ENCODE measurements around the gene CTSL.

The CTSL gene

DNA sequence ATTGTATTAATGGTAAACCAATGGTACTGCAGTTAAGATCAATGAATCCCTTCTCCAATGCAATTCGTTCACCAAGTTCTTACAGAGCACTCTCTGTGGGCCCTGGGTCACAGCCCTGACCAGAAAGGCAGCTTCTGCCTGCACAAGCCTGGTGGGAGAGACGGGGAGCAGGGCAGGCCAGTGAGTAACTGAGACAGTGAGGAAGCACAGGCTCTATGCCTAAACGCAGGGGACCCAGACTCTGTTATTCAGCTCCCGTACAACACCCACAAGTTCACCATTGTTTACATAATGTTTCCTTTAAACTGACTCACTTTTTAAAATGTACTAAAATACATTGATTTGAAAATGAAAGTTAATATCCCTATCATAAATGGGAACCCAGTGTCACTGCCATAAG, 40.5 kb upstream of the CTSL start:
- Histone ChIP-seq H3K27me3 (ENCODE audit: insufficient read depth, low read length) (no peaks in the 10 kb centered on the region), H2AFZ (ENCODE audit: low read length, unreplicated experiment) (peak overlapping the region; percentile 43), H3K36me3 (ENCODE audit: insufficient read depth, low read length) (peaks cover 4% of the 10 kb centered on the region; the same call in 1 of the 2 replicates), H3K27ac (ENCODE audit: low read depth, low read length) (peak overlapping the region; percentile 40), H3K79me2 (ENCODE audit: control insufficient read depth, insufficient read depth, low read length, unreplicated experiment) (no peaks in the 10 kb centered on the region), H3K4me1 (ENCODE audit: control insufficient read depth, insufficient read depth, low read length, unreplicated experiment) (peaks cover 17% of the 10 kb centered on the region), H3K4me3 (ENCODE audit: low read depth, low read length) (no peak overlapping the region)

DNA sequence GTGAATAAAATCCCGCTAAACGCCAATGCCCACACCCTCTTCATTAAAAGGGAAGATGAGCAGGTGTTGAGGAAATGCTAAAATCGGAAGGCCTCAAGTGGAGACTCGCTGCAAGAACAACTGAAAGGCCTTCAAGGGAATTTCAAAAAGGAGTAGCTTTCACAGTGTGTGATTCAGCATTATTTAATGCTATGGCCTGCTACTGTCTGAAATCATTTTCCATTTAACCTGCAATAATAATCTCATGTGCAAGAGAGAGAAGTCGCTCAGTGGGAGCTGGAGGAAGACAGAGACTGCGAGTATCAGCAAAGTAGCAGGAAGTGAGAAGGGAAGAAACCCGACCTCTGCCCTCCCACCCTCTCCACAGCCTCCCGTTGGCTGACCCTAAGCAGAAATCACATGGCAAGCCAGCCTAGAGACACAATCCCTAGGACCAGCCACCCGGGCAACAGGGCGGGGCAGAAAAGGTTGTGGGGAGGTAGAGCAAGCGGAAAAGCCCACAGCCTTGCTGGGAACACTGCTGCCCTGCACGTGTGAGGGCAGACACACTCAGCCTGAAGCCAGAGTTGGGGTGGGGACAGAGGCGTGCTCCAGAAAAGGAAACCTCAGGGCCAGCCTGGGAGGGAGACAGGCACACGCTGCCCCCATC, 39.9 kb upstream of the CTSL start:
- peak overlapping the region; percentile 40 for H3K27ac ChIP-seq (ENCODE audit: low read depth, low read length)
- no peak overlapping the region for H3K4me3 ChIP-seq (ENCODE audit: low read depth, low read length)
- peaks cover 17% of the 10 kb centered on the region for H3K4me1 ChIP-seq (ENCODE audit: control insufficient read depth, insufficient read depth, low read length, unreplicated experiment)
- peak overlapping the region; percentile 43 for H2AFZ ChIP-seq (ENCODE audit: low read length, unreplicated experiment)
- no peaks in the 10 kb centered on the region for H3K79me2 ChIP-seq (ENCODE audit: control insufficient read depth, insufficient read depth, low read length, unreplicated experiment)
- H3K36me3 ChIP-seq (ENCODE audit: insufficient read depth, low read length): peaks cover 4% of the 10 kb centered on the region; the same call in 1 of the 2 replicates
- H3K27me3 ChIP-seq (ENCODE audit: insufficient read depth, low read length): no peaks in the 10 kb centered on the region

DNA sequence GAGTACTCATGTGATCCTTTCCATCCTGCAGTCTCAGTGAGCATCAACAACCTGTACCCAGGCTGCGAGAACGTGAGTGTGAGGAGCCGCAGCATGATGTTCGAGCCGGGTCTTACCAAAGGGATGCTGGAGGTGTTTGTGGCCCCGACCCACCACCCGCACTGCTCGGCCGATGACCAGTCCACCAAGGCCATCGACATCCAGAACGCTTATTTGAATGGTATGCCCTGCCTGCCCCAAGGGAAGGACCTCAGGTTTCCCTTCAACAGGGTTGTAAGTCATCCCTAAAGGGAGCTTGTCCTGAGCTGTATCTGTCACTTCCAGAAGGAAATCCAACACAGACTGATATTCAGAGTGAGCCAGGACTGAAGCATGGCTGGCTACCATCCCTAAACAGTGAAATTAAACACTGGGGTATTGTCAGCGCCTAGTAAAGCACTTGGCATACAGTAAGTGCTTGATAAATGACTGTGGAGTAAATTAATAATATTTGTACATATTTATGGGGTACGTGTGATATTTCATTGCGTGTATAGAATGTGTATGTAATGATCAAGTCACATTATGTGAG, 39.3 kb upstream of the CTSL start:
- Histone ChIP-seq H3K36me3 (ENCODE audit: insufficient read depth, low read length) (peaks cover 4% of the 10 kb centered on the region; the same call in 1 of the 2 replicates), H2AFZ (ENCODE audit: low read length, unreplicated experiment) (no peak overlapping the region), H3K27me3 (ENCODE audit: insufficient read depth, low read length) (no peaks in the 10 kb centered on the region), H3K4me3 (ENCODE audit: low read depth, low read length) (no peak overlapping the region), H3K27ac (ENCODE audit: low read depth, low read length) (0 out of 2 replicates have a peak overlapping the region, but pooled peaks have one; percentile 40), H3K79me2 (ENCODE audit: control insufficient read depth, insufficient read depth, low read length, unreplicated experiment) (no peaks in the 10 kb centered on the region), H3K4me1 (ENCODE audit: control insufficient read depth, insufficient read depth, low read length, unreplicated experiment) (peaks cover 17% of the 10 kb centered on the region)

DNA sequence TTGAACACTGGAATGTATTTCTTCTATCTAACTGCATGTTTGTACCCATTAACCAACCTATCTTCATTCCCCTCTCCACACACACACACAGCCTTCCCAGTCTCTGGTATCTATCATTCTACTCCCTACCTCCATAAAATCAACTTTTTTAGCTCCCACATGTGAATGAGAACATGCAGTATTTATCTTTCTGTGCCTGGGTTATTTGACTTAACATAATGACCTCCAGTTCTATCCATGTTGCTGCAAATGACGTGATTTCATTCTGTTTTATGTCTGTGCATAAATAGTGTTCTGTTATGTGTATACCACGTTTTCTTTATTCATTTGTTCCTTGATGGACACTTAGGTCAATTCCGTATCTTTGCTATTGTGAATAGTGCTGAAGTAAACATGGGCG, 38.7 kb upstream of the CTSL start:
- H3K27ac ChIP-seq (ENCODE audit: low read depth, low read length): no peak overlapping the region
- no peaks in the 10 kb centered on the region for H3K27me3 ChIP-seq (ENCODE audit: insufficient read depth, low read length)
- no peaks in the 10 kb centered on the region for H3K79me2 ChIP-seq (ENCODE audit: control insufficient read depth, insufficient read depth, low read length, unreplicated experiment)
- peaks cover 17% of the 10 kb centered on the region for H3K4me1 ChIP-seq (ENCODE audit: control insufficient read depth, insufficient read depth, low read length, unreplicated experiment)
- no peak overlapping the region for H2AFZ ChIP-seq (ENCODE audit: low read length, unreplicated experiment)
- H3K36me3 ChIP-seq (ENCODE audit: insufficient read depth, low read length): peaks cover 4% of the 10 kb centered on the region; the same call in 1 of the 2 replicates
- H3K4me3 ChIP-seq (ENCODE audit: low read depth, low read length): no peak overlapping the region

DNA sequence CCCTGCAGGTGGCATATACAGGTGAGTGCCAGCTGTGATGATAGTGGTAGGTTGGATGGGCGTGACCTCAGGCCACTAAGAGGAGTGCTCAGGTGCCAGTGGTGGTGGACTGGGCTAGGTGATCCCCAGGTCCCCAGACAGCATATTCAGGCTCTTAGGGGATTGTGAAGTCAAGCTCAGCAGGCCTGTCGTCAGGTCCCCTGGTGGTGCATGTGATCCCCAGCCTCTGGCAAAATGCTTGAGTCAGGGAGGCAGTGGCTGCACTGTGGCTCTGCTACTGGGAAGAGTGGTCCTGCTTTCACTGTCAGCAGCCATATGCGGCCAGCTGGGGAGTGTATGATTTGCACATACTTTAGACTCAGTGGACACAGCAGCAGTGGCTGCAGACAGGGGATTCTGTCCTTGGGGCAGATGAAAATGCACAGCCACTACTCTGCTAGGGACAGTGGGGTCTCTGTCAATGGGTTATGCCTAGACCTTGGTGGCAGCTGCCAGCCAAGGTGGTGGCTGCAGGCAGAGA, 31.6 kb upstream of the CTSL start:
- no peak overlapping the region for H3K27ac ChIP-seq (ENCODE audit: low read depth, low read length)
- H3K36me3 ChIP-seq (ENCODE audit: insufficient read depth, low read length): peaks cover 11% of the 10 kb centered on the region; the same call in 1 of the 2 replicates
- no peak overlapping the region for H3K4me3 ChIP-seq (ENCODE audit: low read depth, low read length)
- no peaks in the 10 kb centered on the region for H3K27me3 ChIP-seq (ENCODE audit: insufficient read depth, low read length)
- H2AFZ ChIP-seq (ENCODE audit: low read length, unreplicated experiment): no peak overlapping the region
- H3K79me2 ChIP-seq (ENCODE audit: control insufficient read depth, insufficient read depth, low read length, unreplicated experiment): no peaks in the 10 kb centered on the region
- no peaks in the 10 kb centered on the region for H3K4me1 ChIP-seq (ENCODE audit: control insufficient read depth, insufficient read depth, low read length, unreplicated experiment)

DNA sequence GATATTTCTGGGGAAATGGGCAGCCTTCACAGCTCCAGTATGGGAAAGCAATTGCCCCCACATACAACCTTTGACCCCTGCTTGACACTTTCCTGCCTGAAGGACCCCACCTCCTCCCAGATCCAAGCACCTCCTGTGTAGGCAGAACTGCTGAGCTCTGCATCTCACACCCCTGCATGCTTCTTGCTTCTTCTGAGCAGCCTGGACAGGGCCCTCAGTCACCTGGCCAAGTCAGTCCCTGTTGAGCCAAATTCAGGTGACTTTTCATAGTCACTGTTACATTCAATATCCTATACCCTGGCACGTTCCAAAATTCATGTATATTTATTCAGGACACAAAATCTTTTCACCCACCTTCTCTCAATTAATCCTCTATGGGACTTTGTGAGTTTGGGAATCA, 30.4 kb upstream of the CTSL start:
- peaks cover 6% of the 10 kb centered on the region; the same call in 1 of the 2 replicates for H3K36me3 ChIP-seq (ENCODE audit: insufficient read depth, low read length)
- no peak overlapping the region for H3K4me3 ChIP-seq (ENCODE audit: low read depth, low read length)
- no peak overlapping the region for H3K27ac ChIP-seq (ENCODE audit: low read depth, low read length)
- no peaks in the 10 kb centered on the region for H3K79me2 ChIP-seq (ENCODE audit: control insufficient read depth, insufficient read depth, low read length, unreplicated experiment)
- no peaks in the 10 kb centered on the region for H3K4me1 ChIP-seq (ENCODE audit: control insufficient read depth, insufficient read depth, low read length, unreplicated experiment)
- H3K27me3 ChIP-seq (ENCODE audit: insufficient read depth, low read length): no peaks in the 10 kb centered on the region
- no peak overlapping the region for H2AFZ ChIP-seq (ENCODE audit: low read length, unreplicated experiment)

DNA sequence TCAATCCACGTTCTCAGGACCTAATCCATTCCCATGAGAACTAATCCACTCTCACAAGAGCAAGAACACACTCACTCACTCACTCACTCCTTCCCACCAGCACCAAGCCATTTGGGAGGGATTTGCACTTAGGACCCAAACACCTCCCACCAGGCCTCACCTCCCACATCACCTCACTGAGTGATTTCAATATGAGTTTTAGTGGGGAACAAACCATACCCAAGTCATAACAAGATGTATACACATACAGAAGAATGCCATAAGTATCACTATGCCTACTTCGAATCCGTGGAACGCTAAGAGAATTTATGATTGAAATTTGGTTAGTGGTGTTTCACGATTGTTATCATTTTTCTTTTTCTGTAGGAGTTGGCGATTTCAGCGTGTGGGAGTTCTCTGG, 29.3 kb upstream of the CTSL start:
- Histone ChIP-seq H3K4me1 (ENCODE audit: control insufficient read depth, insufficient read depth, low read length, unreplicated experiment) (no peaks in the 10 kb centered on the region), H3K27ac (ENCODE audit: low read depth, low read length) (no peak overlapping the region), H3K36me3 (ENCODE audit: insufficient read depth, low read length) (peaks cover 6% of the 10 kb centered on the region; the same call in 1 of the 2 replicates), H3K79me2 (ENCODE audit: control insufficient read depth, insufficient read depth, low read length, unreplicated experiment) (no peaks in the 10 kb centered on the region), H2AFZ (ENCODE audit: low read length, unreplicated experiment) (no peak overlapping the region), H3K27me3 (ENCODE audit: insufficient read depth, low read length) (no peaks in the 10 kb centered on the region), H3K4me3 (ENCODE audit: low read depth, low read length) (no peak overlapping the region)

DNA sequence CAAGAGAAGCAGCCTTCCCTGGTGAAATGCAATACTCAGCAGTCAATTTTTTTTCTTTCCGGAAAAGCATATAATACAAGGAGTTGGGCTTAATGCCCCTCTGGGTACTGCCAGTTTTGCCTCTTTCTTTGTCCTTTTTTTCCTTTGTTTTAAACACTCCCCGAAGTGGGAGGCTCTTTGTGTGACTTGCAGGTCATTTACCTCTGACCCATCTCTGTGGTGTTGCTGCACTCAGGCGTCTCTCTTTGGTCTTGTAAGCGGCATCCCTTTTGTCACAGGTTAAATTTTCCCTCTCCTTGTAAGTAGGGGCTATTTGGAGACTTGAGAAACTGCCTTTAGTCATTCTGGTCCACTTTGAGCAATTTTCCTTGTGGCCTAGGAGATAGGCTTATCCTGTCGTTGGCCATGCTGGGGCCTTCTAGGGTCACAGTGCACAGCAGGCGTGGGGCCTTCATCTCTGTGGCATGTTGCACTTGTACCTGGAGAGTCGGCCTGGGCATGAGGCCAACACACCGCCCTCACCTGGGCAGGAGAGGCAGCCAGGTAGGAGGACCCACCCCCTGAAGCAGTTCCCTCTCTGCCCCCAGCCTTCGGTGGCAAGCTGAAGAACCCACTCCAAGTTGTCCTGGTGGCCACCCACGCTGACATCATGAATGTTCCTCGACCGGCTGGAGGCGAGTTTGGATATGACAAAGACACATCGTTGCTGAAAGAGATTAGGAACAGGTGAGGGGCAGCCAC, 27.7 kb upstream of the CTSL start:
- Histone ChIP-seq H3K4me3 (ENCODE audit: low read depth, low read length) (no peak overlapping the region), H3K27ac (ENCODE audit: low read depth, low read length) (no peak overlapping the region), H3K27me3 (ENCODE audit: insufficient read depth, low read length) (no peaks in the 10 kb centered on the region), H3K79me2 (ENCODE audit: control insufficient read depth, insufficient read depth, low read length, unreplicated experiment) (no peaks in the 10 kb centered on the region), H3K4me1 (ENCODE audit: control insufficient read depth, insufficient read depth, low read length, unreplicated experiment) (no peaks in the 10 kb centered on the region), H2AFZ (ENCODE audit: low read length, unreplicated experiment) (no peak overlapping the region), H3K36me3 (ENCODE audit: insufficient read depth, low read length) (0 out of 2 replicates have a peak, but pooled peaks cover 4% of the 10 kb centered on the region)

DNA sequence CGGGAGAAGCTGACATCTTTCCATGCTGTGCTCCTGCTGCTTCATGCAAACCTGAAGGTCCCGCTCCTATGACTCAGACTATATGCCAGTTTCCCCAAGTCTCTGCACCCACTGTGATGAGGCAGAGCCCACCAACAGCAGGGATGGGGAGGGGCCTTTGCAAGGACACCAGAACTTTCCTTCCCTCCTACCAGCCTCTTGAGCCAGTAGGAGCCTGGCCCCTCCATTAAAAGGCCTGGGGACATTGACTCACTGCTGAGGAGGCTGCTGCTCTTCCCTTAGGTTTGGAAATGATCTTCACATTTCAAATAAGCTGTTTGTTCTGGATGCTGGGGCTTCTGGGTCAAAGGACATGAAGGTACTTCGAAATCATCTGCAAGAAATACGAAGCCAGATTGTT, 26.1 kb upstream of the CTSL start:
- H3K4me1 ChIP-seq (ENCODE audit: control insufficient read depth, insufficient read depth, low read length, unreplicated experiment): no peaks in the 10 kb centered on the region
- H2AFZ ChIP-seq (ENCODE audit: low read length, unreplicated experiment): no peak overlapping the region
- no peaks in the 10 kb centered on the region for H3K79me2 ChIP-seq (ENCODE audit: control insufficient read depth, insufficient read depth, low read length, unreplicated experiment)
- H3K36me3 ChIP-seq (ENCODE audit: insufficient read depth, low read length): 0 out of 2 replicates have a peak, but pooled peaks cover 4% of the 10 kb centered on the region
- no peak overlapping the region for H3K4me3 ChIP-seq (ENCODE audit: low read depth, low read length)
- no peaks in the 10 kb centered on the region for H3K27me3 ChIP-seq (ENCODE audit: insufficient read depth, low read length)
- H3K27ac ChIP-seq (ENCODE audit: low read depth, low read length): no peak overlapping the region

DNA sequence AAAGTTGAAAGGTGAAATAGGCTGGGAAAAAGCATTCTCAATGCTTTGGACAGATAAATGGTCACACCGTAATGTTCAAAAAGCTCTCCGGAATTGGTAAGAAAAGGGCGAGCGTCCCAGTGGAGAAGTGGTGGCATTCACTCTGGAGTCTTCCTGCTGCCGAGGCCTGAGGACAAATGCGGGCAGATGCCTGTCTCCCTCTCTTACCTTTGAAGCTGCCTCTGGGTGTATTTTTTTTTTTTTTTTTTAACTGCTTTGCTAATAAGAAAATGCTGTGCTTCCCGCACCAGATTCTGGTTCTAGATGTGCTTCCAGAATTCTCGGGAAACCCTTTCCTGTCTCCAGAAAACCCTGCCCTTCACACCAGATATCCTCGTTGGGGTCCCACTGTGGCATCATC, 24.4 kb upstream of the CTSL start:
- Histone ChIP-seq H3K27ac (ENCODE audit: low read depth, low read length) (no peak overlapping the region), H3K4me3 (ENCODE audit: low read depth, low read length) (no peak overlapping the region), H2AFZ (ENCODE audit: low read length, unreplicated experiment) (no peak overlapping the region), H3K27me3 (ENCODE audit: insufficient read depth, low read length) (no peaks in the 10 kb centered on the region), H3K4me1 (ENCODE audit: control insufficient read depth, insufficient read depth, low read length, unreplicated experiment) (no peaks in the 10 kb centered on the region), H3K79me2 (ENCODE audit: control insufficient read depth, insufficient read depth, low read length, unreplicated experiment) (no peaks in the 10 kb centered on the region), H3K36me3 (ENCODE audit: insufficient read depth, low read length) (peaks cover 6% of the 10 kb centered on the region; the same call in 1 of the 2 replicates)
